Endothelial cell (in vitro differentiated cells): Measurements from ENCODE around the gene BMPER. TPM values are rescaled to one million over a fixed set of nuclear protein-coding genes. Genes with fewer than 3 reads are reported as not detected.

Source experiments
- DNase-seq: peaks from one replicate; pipeline ENCODE4 v3.0.0; 2021; ENCODE audit warnings: low spot score
- H3K27ac Mint-ChIP-seq: one replicate; pipeline ENCODE4 v1.8.0; 2021; ENCODE audit warnings: mixed read lengths, inconsistent platforms; ENCODE audit not compliant: unreplicated experiment
- H3K27me3 Mint-ChIP-seq: one replicate; pipeline ENCODE4 v1.8.0; 2021; ENCODE audit warnings: mild to moderate bottlenecking, moderate library complexity, mixed read lengths, inconsistent platforms; ENCODE audit not compliant: unreplicated experiment
- H3K36me3 Mint-ChIP-seq: one replicate; pipeline ENCODE4 v1.8.0; 2021; ENCODE audit warnings: mild to moderate bottlenecking, low read depth, mixed read lengths, inconsistent platforms; ENCODE audit not compliant: unreplicated experiment
- H3K4me1 Mint-ChIP-seq: one replicate; pipeline ENCODE4 v1.8.0; 2021; ENCODE audit warnings: mild to moderate bottlenecking, mixed read lengths, inconsistent platforms; ENCODE audit not compliant: unreplicated experiment
- H3K4me3 Mint-ChIP-seq: one replicate; pipeline ENCODE4 v1.8.0; 2021; ENCODE audit warnings: mild to moderate bottlenecking, mixed read lengths, inconsistent platforms; ENCODE audit not compliant: unreplicated experiment
- H3K9me3 Mint-ChIP-seq: one replicate; pipeline ENCODE4 v1.8.0; 2021; ENCODE audit warnings: mixed read lengths, inconsistent platforms; ENCODE audit not compliant: unreplicated experiment
- CTCF ChIP-seq: fragments of 200-600 bp; sonication (generic); IDR thresholded peaks from one replicate; pipeline ENCODE4 v1.5.0; 2021; ENCODE audit warnings: antibody characterized with exemption; ENCODE audit not compliant: unreplicated experiment
- total RNA-seq: library from RNA; stranded (reverse); fragmentation: NEBNext Ultra II Directional; extraction: Animal tissue kit (Norgen Biotek cat#: 25700); gene quantifications from one replicate; pipeline ENCODE4 v1.2.1, GENCODE V29; 2021; ENCODE audit not compliant: unreplicated experiment

The BMPER gene
- total RNA-seq, 1 donor from 2014 or later = 2.5 TPM

- H3K4me1 Mint-ChIP-seq = peaks cover 6% of the 10 kb centered on the region
- no peak overlapping the region for H3K4me3 Mint-ChIP-seq
- TF ChIP-seq CTCF = no peak
- H3K9me3 Mint-ChIP-seq = no peaks in the 10 kb centered on the region
- no peaks in the 10 kb centered on the region for H3K36me3 Mint-ChIP-seq
- DNase-seq = no peak
- H3K27ac Mint-ChIP-seq = no peak overlapping the region
- H3K27me3 Mint-ChIP-seq = peaks cover 1% of the 10 kb centered on the region
Observed at GRCh38 chr7:33921216-33921938, 16.0 kb downstream of the BMPER start.

GRCh38 chr7:33922820-33923219 lies 17.5 kb downstream of the BMPER start:
- Mint-ChIP-seq H3K27ac (no peak overlapping the region), H3K4me1 (peaks cover 6% of the 10 kb centered on the region), H3K4me3 (no peak overlapping the region), H3K27me3 (peaks cover 1% of the 10 kb centered on the region), H3K36me3 (no peaks in the 10 kb centered on the region), H3K9me3 (no peaks in the 10 kb centered on the region)
- no peak for DNase-seq
- no peak for TF ChIP-seq CTCF

- H3K27ac Mint-ChIP-seq = no peak overlapping the region
- DNase-seq = no peak
- no peaks in the 10 kb centered on the region for H3K9me3 Mint-ChIP-seq
- H3K4me1 Mint-ChIP-seq = peaks cover 3% of the 10 kb centered on the region
- TF ChIP-seq CTCF = no peak
- H3K36me3 Mint-ChIP-seq = no peaks in the 10 kb centered on the region
- no peak overlapping the region for H3K4me3 Mint-ChIP-seq
- peaks cover 1% of the 10 kb centered on the region for H3K27me3 Mint-ChIP-seq
Observed at GRCh38 chr7:33923440-33924229, 18.3 kb downstream of the BMPER start.

- Mint-ChIP-seq H3K4me1 (no peaks in the 10 kb centered on the region), H3K27ac (no peak overlapping the region), H3K27me3 (peaks cover 1% of the 10 kb centered on the region), H3K9me3 (no peaks in the 10 kb centered on the region), H3K36me3 (no peaks in the 10 kb centered on the region), H3K4me3 (no peak overlapping the region)
- no peak for DNase-seq
- no peak for TF ChIP-seq CTCF
Observed at GRCh38 chr7:33926535-33926934, 21.2 kb downstream of the BMPER start.

GRCh38 chr7:33928986-33929385 lies 23.6 kb downstream of the BMPER start:
- Mint-ChIP-seq H3K27ac (no peak overlapping the region), H3K9me3 (no peaks in the 10 kb centered on the region), H3K4me1 (peaks cover 4% of the 10 kb centered on the region), H3K36me3 (no peaks in the 10 kb centered on the region), H3K27me3 (no peaks in the 10 kb centered on the region), H3K4me3 (no peak overlapping the region)
- no peak for TF ChIP-seq CTCF
- no peak for DNase-seq
